ENCODE results near the gene KYAT1. TPM values are rescaled to one million over a fixed set of nuclear protein-coding genes. Genes with fewer than 3 reads are reported as not detected.
"Not testable (repeated sequence)": the region's sequence is repeated elsewhere in the genome, so short reads cannot be mapped to it uniquely, and the experiment has no call there.

Gene KYAT1
- total RNA-seq, 2 experiments from 2014 or later: 14.8 to 18.5 TPM

DNA sequence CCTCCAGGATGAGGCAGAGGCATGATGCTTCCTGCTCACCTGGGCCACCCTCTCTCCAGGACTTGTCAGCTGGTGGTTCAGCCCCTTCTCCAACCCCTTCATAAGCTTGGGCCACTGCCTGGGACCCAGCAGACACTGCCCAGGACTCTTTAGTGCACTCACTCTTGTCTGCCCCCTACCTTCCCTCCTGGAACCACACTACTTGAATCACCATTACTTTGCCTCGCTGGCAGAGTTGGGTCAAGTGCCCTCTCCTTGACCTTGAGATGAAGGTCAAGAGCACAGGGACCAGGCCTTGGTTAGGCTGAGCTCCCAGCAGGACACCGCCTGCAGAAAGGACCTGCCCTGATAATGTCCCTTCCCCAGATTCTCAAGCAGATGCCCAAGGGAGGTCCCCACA, 71.9 kb downstream of the KYAT1 start:
- H3K4me3 Mint-ChIP-seq: no peak overlapping the region
- POLR2A ChIA-PET: no interaction called here
- intact Hi-C loops (cut with DNase I, micrococcal nuclease): no loop called here
- ATAC-seq: no peak
- no peaks in the 10 kb centered on the region for H3K4me1 Mint-ChIP-seq
- H3K27ac Mint-ChIP-seq: no peak overlapping the region
- H3K9me3 Mint-ChIP-seq (ENCODE audit: low read depth): no peaks in the 10 kb centered on the region
- no peak for DNase-seq
- no peaks in the 10 kb centered on the region for H3K27me3 Mint-ChIP-seq
- CTCF ChIA-PET: interaction anchor here (0.6 to 1.1 kb wide), 3 partner anchors 9 to 119 kb away, joined by 3 read pairs; no protein-coding TSS in a partner anchor
- H3K36me3 Mint-ChIP-seq (ENCODE audit: low read depth): peaks cover 7% of the 10 kb centered on the region

DNA sequence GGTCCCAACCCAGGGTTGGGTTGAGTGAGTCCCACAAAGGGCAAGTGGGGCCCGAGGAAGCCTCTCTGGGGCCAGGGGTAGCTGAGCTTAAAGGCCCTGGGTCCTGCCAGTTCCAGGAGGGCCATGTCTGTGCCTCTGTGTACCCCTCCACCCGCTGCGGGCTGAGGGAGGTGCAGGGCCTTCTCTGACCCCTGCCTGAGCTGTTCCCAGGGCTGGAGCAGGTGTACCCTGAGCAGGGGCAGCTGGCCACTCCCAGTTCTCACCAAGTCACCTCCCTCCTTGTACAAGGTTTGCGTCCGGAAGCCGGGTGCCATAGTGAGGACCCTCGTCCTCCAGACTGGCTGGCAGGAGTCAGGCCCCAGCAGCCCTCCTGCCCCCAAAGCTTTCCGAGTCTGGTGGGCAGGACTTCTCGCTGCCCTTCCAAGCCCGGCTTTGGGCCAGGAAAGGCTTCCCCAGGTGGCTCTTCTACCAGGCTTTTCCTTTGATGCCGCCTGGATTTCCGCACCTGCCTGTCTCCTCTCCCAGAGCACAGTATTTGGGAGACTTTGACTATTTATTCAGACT, 72.6 kb downstream of the KYAT1 start:
- Mint-ChIP-seq H3K4me3 (no peak overlapping the region), H3K27me3 (no peaks in the 10 kb centered on the region), H3K36me3 (ENCODE audit: low read depth) (peaks cover 7% of the 10 kb centered on the region), H3K4me1 (no peaks in the 10 kb centered on the region), H3K27ac (no peak overlapping the region), H3K9me3 (ENCODE audit: low read depth) (no peaks in the 10 kb centered on the region)
- POLR2A ChIA-PET: no interaction called here
- CTCF ChIA-PET: interaction anchor here (0.6 to 1.1 kb wide), 2 partner anchors 38 to 119 kb away, joined by 3 read pairs; no protein-coding TSS in a partner anchor
- DNase-seq: no peak
- no peak for ATAC-seq
- intact Hi-C loops (cut with DNase I, micrococcal nuclease): no loop called here

DNA sequence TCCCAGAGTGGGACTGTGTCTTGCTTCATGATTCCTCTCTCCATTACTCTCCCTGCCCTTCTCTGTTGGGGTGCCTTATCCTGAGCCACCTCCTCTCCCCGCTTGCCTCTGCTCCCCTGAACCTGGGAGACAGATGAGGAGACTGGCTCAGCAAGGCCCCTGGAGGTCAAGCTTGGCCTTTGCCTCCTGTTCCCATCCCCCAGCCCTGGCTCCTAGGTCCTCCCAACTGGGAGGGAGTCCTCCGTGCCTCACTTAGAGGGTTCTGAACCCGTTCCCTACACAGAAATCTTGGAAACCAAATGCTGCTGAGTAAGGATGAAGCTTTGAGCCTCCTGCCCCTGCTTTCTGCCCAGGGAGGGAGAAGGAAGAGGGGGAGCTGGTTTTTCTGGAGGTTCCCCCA, 73.2 kb downstream of the KYAT1 start:
- Mint-ChIP-seq H3K4me3 (no peak overlapping the region), H3K4me1 (no peaks in the 10 kb centered on the region), H3K36me3 (ENCODE audit: low read depth) (peaks cover 9% of the 10 kb centered on the region), H3K9me3 (ENCODE audit: low read depth) (no peaks in the 10 kb centered on the region), H3K27ac (no peak overlapping the region), H3K27me3 (no peaks in the 10 kb centered on the region)
- POLR2A ChIA-PET: no interaction called here
- DNase-seq (no peak), ATAC-seq (no peak)
- CTCF ChIA-PET: no interaction called here
- intact Hi-C loops (cut with DNase I, micrococcal nuclease): no loop called here

DNA sequence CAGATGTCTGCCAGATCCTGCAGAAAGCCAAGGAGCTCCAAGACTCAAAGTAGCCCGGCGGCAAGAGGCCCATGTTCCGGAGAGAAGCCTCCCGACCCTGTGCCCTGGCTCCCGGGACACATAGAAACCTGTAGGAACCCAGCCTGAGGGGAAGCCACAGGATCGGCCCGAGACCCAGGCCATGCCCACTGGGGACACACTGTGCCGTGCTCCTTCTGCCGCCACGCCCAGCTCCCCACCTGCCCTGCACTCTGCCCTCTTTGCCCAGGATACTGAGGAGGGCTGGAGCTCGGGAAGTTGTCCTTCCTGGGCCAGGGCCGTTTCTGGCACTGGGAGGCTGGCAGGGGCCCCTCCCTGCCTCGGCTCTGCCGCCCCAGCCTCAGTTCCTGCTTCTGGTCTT, 73.9 kb downstream of the KYAT1 start:
- ATAC-seq (no peak), DNase-seq (no peak)
- H3K36me3 Mint-ChIP-seq (ENCODE audit: low read depth): peaks cover 13% of the 10 kb centered on the region
- H3K4me1 Mint-ChIP-seq: no peaks in the 10 kb centered on the region
- POLR2A ChIA-PET: no interaction called here
- intact Hi-C loops (cut with DNase I, micrococcal nuclease): no loop called here
- CTCF ChIA-PET: interaction anchor here (0.7 kb wide), 1 partner anchor 130 kb away, joined by 3 read pairs; no protein-coding TSS in a partner anchor
- no peaks in the 10 kb centered on the region for H3K9me3 Mint-ChIP-seq (ENCODE audit: low read depth)
- no peak overlapping the region for H3K4me3 Mint-ChIP-seq
- H3K27me3 Mint-ChIP-seq: no peaks in the 10 kb centered on the region
- no peak overlapping the region for H3K27ac Mint-ChIP-seq

DNA sequence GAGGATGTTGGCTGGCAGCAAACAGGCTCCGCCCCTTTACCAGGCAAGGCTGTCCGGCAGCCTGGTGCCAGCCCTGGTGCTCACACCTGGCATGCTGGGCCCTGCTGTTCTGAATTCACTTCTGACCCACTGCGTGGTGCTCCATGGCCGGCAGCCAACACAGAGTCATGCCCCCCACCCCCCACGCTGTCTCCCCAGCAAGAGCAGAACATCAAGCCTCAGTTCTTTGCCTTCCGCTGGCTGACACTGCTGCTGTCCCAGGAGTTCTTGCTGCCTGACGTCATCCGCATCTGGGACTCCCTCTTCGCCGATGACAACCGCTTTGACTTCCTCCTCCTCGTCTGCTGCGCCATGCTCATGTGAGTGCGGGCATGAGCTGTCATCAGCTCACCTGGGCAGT, 76.1 kb downstream of the KYAT1 start:
- Mint-ChIP-seq H3K27ac (no peak overlapping the region), H3K27me3 (no peaks in the 10 kb centered on the region), H3K4me1 (no peaks in the 10 kb centered on the region), H3K36me3 (ENCODE audit: low read depth) (peaks cover 17% of the 10 kb centered on the region), H3K9me3 (ENCODE audit: low read depth) (no peaks in the 10 kb centered on the region), H3K4me3 (no peak overlapping the region)
- intact Hi-C loops (cut with DNase I, micrococcal nuclease): no loop called here
- CTCF ChIA-PET: interaction anchor here (0.8 kb wide), 1 partner anchor 282 kb away, joined by 4 read pairs; no protein-coding TSS in a partner anchor
- no peak for ATAC-seq
- DNase-seq: no peak
- POLR2A ChIA-PET: no interaction called here

DNA sequence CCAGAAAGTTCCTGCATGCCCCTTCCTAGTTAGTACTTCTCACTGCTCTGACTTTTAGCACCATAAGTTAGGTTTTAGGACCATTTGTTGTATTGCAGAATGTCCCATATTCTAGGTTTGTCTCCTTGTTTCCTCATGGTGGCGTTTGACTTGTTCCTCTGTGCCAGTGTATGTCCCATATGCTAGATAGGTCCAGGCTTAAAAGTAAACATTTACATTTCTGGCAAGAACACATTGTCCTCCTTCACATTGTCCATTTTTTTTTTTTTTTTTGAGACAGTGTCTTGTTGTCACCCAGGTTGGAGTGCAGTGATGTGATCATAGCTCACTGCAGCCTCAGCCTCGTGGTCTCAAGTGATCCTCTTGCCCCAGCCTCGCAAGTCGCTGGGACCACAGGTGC, 79.3 kb downstream of the KYAT1 start:
- DNase-seq (no peak), ATAC-seq (no peak)
- POLR2A ChIA-PET: no interaction called here

DNA sequence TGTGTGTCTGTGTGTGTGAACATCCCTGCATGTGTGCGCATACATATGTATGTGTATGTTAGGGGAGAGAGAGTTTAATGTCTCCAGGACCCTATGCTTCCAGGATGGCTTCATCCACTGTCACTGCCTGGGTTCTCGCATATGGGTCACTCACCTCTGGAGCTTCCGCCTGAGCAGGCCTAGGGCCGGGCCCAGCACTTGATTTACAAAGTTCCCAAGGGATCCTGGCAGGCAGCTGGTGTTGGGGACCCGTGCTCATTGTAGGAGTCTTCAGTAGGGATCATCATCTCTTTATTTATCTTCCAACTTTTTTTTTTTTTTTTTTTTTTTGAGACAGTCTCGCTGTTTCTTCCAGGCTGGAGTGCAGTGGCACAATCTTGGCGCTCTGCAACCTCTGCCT, 81.7 kb downstream of the KYAT1 start:
- POLR2A ChIA-PET: interaction anchor here (1.0 kb wide), 1 partner anchor 145 kb away, joined by 6 read pairs; no protein-coding TSS in a partner anchor
- H3K4me3 Mint-ChIP-seq: no peak overlapping the region
- DNase-seq (no peak), ATAC-seq (no peak)
- no peak overlapping the region for H3K27ac Mint-ChIP-seq
- H3K9me3 Mint-ChIP-seq (ENCODE audit: low read depth): no peaks in the 10 kb centered on the region
- intact Hi-C loops (cut with DNase I, micrococcal nuclease): no loop called here
- H3K27me3 Mint-ChIP-seq: no peaks in the 10 kb centered on the region
- CTCF ChIA-PET: interaction anchor here (0.8 kb wide), 1 partner anchor 12 kb away, joined by 3 read pairs; no protein-coding TSS in a partner anchor
- peaks cover 23% of the 10 kb centered on the region for H3K36me3 Mint-ChIP-seq (ENCODE audit: low read depth)
- no peaks in the 10 kb centered on the region for H3K4me1 Mint-ChIP-seq

More for the DNA sequence above, 79.3 kb downstream of the KYAT1 start:
- H3K27me3 Mint-ChIP-seq: no peaks in the 10 kb centered on the region
- H3K4me1 Mint-ChIP-seq: no peaks in the 10 kb centered on the region
- no peak overlapping the region for H3K4me3 Mint-ChIP-seq
- H3K27ac Mint-ChIP-seq: no peak overlapping the region
- peaks cover 26% of the 10 kb centered on the region for H3K36me3 Mint-ChIP-seq (ENCODE audit: low read depth)
- intact Hi-C loops (cut with DNase I, micrococcal nuclease): no loop called here
- CTCF ChIA-PET: no interaction called here
- H3K9me3 Mint-ChIP-seq (ENCODE audit: low read depth): no peaks in the 10 kb centered on the region

DNA sequence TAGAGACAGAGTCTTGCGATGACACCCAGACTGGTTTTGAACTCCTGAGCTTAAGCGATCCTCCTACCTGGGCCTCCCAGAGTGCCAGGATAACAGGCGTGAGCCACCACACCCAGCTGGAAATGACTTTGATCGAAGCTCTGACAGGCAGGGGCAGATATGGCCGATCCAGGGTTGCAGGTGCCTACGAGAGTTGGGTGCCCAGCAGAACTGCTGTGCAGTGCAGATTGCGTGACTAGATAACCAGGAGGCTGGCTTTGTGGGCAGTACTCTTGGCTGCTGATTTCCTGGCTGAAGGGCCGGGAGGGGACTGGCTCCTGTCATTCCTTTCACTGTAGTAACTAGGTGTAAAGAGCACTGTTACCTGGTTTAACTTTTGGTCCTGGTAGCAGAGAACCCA, 82.9 kb downstream of the KYAT1 start:
- ChIA-PET CTCF (interaction anchor here (0.7 kb wide), 2 partner anchors 54 to 91 kb away, joined by 3 to 4 read pairs; no protein-coding TSS in a partner anchor), POLR2A (no interaction called here)
- H3K27ac Mint-ChIP-seq: no peak overlapping the region

DNA sequence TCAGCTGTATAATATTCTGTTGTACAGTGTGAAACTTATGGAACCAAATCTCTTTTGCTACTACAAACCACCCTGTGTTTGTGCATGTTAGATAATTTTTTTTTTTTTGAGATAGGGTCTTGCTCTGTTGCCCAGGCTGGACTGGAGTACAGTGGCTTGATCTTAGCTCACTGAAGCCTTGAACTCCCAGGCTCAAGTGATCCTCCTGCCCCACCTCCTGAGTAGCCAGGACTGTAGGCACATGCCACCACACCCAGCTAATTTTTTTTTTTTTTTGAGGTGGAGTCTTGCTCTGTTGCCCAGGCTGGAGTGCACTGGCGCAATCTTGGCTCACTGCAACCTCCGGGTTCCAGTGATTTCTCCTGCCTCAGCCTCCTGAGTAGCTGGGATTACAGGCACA, 86.8 kb downstream of the KYAT1 start:
- POLR2A ChIA-PET: interaction anchor here (0.6 kb wide), 2 partner anchors 10 to 558 kb away, joined by 3 to 13 read pairs; no protein-coding TSS in a partner anchor
- ATAC-seq; DNase-seq; H3K27me3 Mint-ChIP-seq; H3K27ac Mint-ChIP-seq; intact Hi-C loops (cut with DNase I, micrococcal nuclease); H3K9me3 Mint-ChIP-seq (ENCODE audit: low read depth); H3K4me3 Mint-ChIP-seq: not testable (repeated sequence)
- Mint-ChIP-seq H3K4me1 (peaks cover 12% of the 10 kb centered on the region), H3K36me3 (ENCODE audit: low read depth) (peaks cover 19% of the 10 kb centered on the region)
- CTCF ChIA-PET: interaction anchor here (0.7 kb wide), 1 partner anchor 101 kb away, joined by 3 read pairs; no protein-coding TSS in a partner anchor

More for the DNA sequence above, 82.9 kb downstream of the KYAT1 start:
- no peak overlapping the region for H3K4me3 Mint-ChIP-seq
- ATAC-seq (no peak), DNase-seq (no peak)
- no peaks in the 10 kb centered on the region for H3K27me3 Mint-ChIP-seq
- no peaks in the 10 kb centered on the region for H3K9me3 Mint-ChIP-seq (ENCODE audit: low read depth)
- intact Hi-C loops (cut with DNase I, micrococcal nuclease): no loop called here
- no peaks in the 10 kb centered on the region for H3K4me1 Mint-ChIP-seq
- H3K36me3 Mint-ChIP-seq (ENCODE audit: low read depth): peaks cover 21% of the 10 kb centered on the region

DNA sequence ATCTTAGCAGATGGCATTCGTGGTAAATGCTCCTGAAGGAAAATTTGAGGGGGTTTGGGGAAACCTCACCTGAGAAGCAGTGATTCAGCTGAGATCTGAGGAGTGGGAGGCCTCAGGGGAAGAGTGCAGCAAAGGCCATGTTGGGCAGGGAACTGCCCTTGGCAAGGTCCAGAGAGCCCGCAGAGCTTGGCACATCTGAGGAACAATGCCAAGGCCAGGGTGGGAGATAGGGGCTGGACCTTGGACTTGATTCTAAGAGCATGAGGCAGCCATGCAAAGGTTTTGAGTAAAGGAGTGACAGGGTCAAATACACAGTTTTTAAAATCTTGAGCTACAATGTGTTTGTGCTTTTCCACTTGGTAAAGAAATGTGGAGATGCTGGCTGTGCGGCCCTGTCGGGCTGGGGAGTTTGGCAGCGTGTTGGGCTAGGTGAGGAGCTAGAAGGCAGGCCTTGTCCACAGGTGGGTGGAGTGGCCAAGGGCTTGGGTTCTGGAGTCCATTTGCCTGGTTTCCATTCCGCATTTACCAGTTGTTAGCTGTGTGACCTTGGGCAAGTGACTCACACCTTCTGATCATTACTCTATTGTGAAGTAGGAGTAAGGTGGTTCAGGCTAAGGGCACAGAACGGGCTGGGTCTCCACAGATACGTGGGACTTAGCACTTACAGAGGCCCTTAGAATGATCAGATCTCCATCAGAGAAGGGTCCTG, 88.6 kb downstream of the KYAT1 start:
- Mint-ChIP-seq H3K4me1 (peaks cover 19% of the 10 kb centered on the region), H3K4me3 (no peak overlapping the region), H3K27ac (peak overlapping the region; percentile 52), H3K36me3 (ENCODE audit: low read depth) (peaks cover 11% of the 10 kb centered on the region), H3K27me3 (no peaks in the 10 kb centered on the region), H3K9me3 (ENCODE audit: low read depth) (no peaks in the 10 kb centered on the region)
- POLR2A ChIA-PET: no interaction called here
- DNase-seq (no peak), ATAC-seq (no peak)
- intact Hi-C loops (cut with DNase I, micrococcal nuclease): no loop called here
- CTCF ChIA-PET: interaction anchor here (0.5 to 1.7 kb wide), 3 partner anchors 25 to 603 kb away, joined by 3 to 4 read pairs (median 3); partner anchors contain the start of gene ENDOG

DNA sequence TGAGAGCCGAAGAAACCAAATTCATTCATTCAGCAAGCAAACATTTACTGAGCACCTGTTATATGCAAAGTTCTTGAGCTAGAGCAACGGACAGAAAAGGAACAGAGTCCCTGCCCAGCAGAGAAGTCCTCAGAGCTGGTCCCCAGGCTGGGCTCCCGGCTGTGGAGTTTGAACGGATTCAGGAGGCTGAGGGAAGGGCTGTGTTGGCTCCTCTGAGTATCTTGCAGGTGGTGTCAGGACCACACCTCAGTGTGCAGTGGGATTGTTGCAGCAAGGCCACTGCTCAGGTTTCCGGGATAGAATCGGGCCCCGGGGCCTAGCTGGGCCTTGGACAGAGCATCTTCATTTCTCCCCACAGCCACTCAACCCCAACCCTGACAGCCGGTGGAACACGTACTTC, 89.6 kb downstream of the KYAT1 start:
- Mint-ChIP-seq H3K36me3 (ENCODE audit: low read depth) (peaks cover 9% of the 10 kb centered on the region), H3K27me3 (no peaks in the 10 kb centered on the region), H3K27ac (no peak overlapping the region), H3K4me3 (no peak overlapping the region), H3K9me3 (ENCODE audit: low read depth) (no peaks in the 10 kb centered on the region), H3K4me1 (peaks cover 23% of the 10 kb centered on the region)
- ATAC-seq (no peak), DNase-seq (no peak)
- CTCF ChIA-PET: interaction anchor here (0.6 to 1.7 kb wide), 3 partner anchors 24 to 100 kb away, joined by 3 to 4 read pairs (median 3); partner anchors contain the start of gene ENDOG
- intact Hi-C loops (cut with DNase I, micrococcal nuclease): no loop called here
- POLR2A ChIA-PET: interaction anchor here (0.8 kb wide), 1 partner anchor 221 kb away, joined by 3 read pairs; no protein-coding TSS in a partner anchor

DNA sequence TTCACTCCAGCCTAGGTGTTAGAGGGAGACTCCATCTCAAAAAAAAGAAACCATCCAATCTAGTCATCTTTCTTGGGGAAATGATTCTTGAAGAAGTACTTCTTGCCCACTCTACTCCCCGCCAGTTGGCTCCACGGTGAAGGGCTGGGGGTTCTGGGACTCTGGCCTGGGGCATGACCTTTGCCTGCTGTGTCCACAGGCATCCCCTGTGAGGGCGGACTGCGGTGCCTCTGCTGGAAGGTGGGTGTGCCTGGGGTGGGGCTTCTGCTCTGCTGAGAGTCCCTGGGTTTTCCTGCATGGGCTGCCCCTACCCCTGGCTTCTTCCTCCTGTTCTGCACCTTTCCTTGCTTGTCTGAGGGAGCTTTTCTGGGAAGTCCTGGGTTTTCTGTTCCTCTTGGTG, 91.2 kb downstream of the KYAT1 start:
- no peak overlapping the region for H3K27ac Mint-ChIP-seq
- intact Hi-C loops (cut with DNase I, micrococcal nuclease): no loop called here
- ChIA-PET POLR2A (no interaction called here), CTCF (no interaction called here)
- DNase-seq (no peak), ATAC-seq (no peak)
- no peaks in the 10 kb centered on the region for H3K9me3 Mint-ChIP-seq (ENCODE audit: low read depth)
- no peaks in the 10 kb centered on the region for H3K27me3 Mint-ChIP-seq
- H3K4me1 Mint-ChIP-seq: peaks cover 23% of the 10 kb centered on the region
- no peak overlapping the region for H3K4me3 Mint-ChIP-seq
- peaks cover 9% of the 10 kb centered on the region for H3K36me3 Mint-ChIP-seq (ENCODE audit: low read depth)
